CD8-positive, alpha-beta memory T cell (primary cell): ENCODE data around the gene ATP6V1G1. TPM values are rescaled to one million over a fixed set of nuclear protein-coding genes. Genes with fewer than 3 reads are reported as not detected.

Source experiments
- CTCF ChIA-PET: fragments of 350-600 bp; sonication (Branson Sonifier 250); formaldehyde crosslinking; loops from one replicate; lab custom pipeline; 2021; ENCODE audit warnings: antibody characterized with exemption; lab: Charles Lee
- POLR2A ChIA-PET: fragments of 350-600 bp; sonication (Branson Sonifier 250); formaldehyde crosslinking; loops from one replicate; lab custom pipeline; 2021; ENCODE audit warnings: antibody characterized with exemption; lab: Charles Lee
- DNase-seq, 5 donors: peaks; one replicate each; pipeline versions ENCODE4 v3.0.0 to v3.0.0-alpha.2; 2020 to 2022; ENCODE audit warnings: mixed read lengths in 1 of 5
- H3K27ac ChIP-seq: one replicate; pipeline ENCODE4 v1.7.0; 2013; ENCODE audit warnings: low read depth, mild to moderate bottlenecking, low read length, moderate library complexity
- H3K27me3 ChIP-seq: 2 replicates; pipeline ENCODE4 v1.7.0; 2013; ENCODE audit warnings: low read length, mild to moderate bottlenecking; ENCODE audit not compliant: insufficient read depth, poor library complexity, severe bottlenecking
- H3K36me3 ChIP-seq: 2 replicates; pipeline ENCODE4 v1.7.0; 2013; ENCODE audit warnings: mild to moderate bottlenecking, low read length, moderate library complexity; ENCODE audit not compliant: insufficient read depth
- H3K4me1 ChIP-seq: 2 replicates; pipeline ENCODE4 v1.7.0; 2013; ENCODE audit warnings: mild to moderate bottlenecking, low read length, moderate library complexity; ENCODE audit not compliant: insufficient read depth
- H3K4me3 ChIP-seq: 2 replicates; pipeline ENCODE4 v1.7.0; 2013; ENCODE audit warnings: mild to moderate bottlenecking, low read length
- H3K9me3 ChIP-seq: 2 replicates; pipeline ENCODE4 v1.7.0; 2013; ENCODE audit warnings: mild to moderate bottlenecking, low read length
- H3K27ac Mint-ChIP-seq, 8 donors: one replicate each; pipeline ENCODE4 v1.8.0; 2020 to 2021; ENCODE audit warnings: mixed read lengths in 8 of 8, mild to moderate bottlenecking in 6 of 8, inconsistent platforms in 3 of 8, moderate library complexity in 3 of 8
- H3K27me3 Mint-ChIP-seq, 2 donors: one replicate each; pipeline ENCODE4 v1.8.0; 2020 to 2021; ENCODE audit warnings: mixed read lengths in 2 of 2, mild to moderate bottlenecking in 1 of 2, moderate library complexity in 1 of 2
- H3K36me3 Mint-ChIP-seq, 3 donors: one replicate each; pipeline ENCODE4 v1.8.0; 2020 to 2021; ENCODE audit warnings: mixed read lengths in 3 of 3, inconsistent platforms in 1 of 3, mild to moderate bottlenecking in 1 of 3
- H3K4me1 Mint-ChIP-seq, 3 donors: one replicate each; pipeline ENCODE4 v1.8.0; 2020 to 2021; ENCODE audit warnings: mixed read lengths in 3 of 3, inconsistent platforms in 1 of 3, mild to moderate bottlenecking in 1 of 3
- H3K4me3 Mint-ChIP-seq, 7 donors: one replicate each; pipeline ENCODE4 v1.8.0; 2020 to 2021; ENCODE audit warnings: mixed read lengths in 7 of 7, mild to moderate bottlenecking in 6 of 7, moderate library complexity in 4 of 7, inconsistent platforms in 2 of 7
- H3K9me3 Mint-ChIP-seq, 5 donors: one replicate each; pipeline ENCODE4 v1.8.0; 2020 to 2022; ENCODE audit warnings: mixed read lengths in 5 of 5, mild to moderate bottlenecking in 3 of 5, moderate library complexity in 2 of 5, inconsistent platforms in 1 of 5
- polyA plus RNA-seq: library from polyadenylated mRNA; unstranded; fragments of 300-500 nt; fragmentation: Illumina TruSeq; gene quantifications from one replicate; pipeline ENCODE4 v1.2.3, GENCODE V29; 2021
- total RNA-seq, 2 experiments: library from RNA; stranded (reverse); gene quantifications; one replicate each; pipeline ENCODE4 v1.2.3, GENCODE V29; 2021

The ATP6V1G1 gene
- total and polyA plus RNA-seq, 3 experiments from 2014 or later = 48.2 to 278 (median 49.0) TPM

DNA sequence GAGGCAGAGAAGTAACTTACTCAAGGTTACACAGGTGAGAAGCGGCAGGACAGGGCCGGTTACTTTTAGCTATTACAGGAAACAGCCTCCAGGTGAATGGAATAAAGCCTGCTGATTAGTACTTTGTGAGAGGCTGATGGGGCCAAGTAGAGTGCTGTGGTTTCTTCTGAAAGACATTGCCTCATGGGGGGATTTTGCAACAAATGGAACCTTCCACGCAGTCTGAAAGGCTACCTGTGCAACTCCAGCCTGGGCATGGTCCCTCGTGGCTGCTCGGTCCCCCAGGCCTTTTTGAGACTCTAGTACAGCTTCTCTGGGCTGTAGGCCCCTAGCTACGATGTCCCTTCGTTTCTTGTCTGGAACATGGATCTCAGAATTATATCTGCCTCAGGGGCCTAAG, 25.5 kb downstream of the ATP6V1G1 start:
- Histone ChIP-seq H3K4me1 (peaks cover 33% of the 10 kb centered on the region), H3K9me3 (no peaks in the 10 kb centered on the region), H3K4me3 (no peak overlapping the region), H3K27me3 (no peaks in the 10 kb centered on the region), H3K27ac (no peak overlapping the region), H3K36me3 (no peaks in the 10 kb centered on the region)
- Mint-ChIP-seq H3K27me3 (peaks cover 0 to 2% of the 10 kb centered on the region in 2 donors), H3K4me1 (peaks cover 37 to 56% (median 44%) of the 10 kb centered on the region in 3 donors), H3K36me3 (peaks cover 0 to 9% (median under 1%) of the 10 kb centered on the region in 3 donors), H3K27ac (peak overlapping the region; percentile 68 to 95 (median 92)), H3K9me3 (no peaks in the 10 kb centered on the region), H3K4me3 (peak overlapping the region; percentile 83 to 93 (median 93))
- no peak for DNase-seq
- ChIA-PET POLR2A (no interaction called here), CTCF (interaction anchor here (1.6 to 3.1 kb wide), 2 partner anchors 21 to 25 kb away, joined by 6 to 29 read pairs; partner anchors contain the start of gene ATP6V1G1)

DNA sequence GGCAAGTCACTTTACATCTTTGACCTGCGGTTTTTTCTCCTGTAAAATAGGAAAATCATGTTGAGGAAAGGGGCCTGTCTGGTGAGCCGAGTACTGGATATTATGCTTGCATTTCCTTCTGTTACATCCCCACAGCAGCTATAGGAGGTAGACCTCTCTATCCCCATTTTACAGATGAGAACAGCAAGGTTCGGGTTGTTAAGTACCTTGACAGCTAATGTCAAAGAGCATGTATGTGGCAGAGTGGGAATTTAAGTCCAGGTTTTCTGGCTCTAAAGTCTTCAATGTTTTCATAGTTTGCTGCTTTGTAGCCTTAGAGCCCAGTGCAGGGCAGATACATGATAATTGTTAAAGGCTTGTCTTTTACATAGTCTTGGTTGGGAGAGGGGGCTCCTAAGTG, 26.4 kb downstream of the ATP6V1G1 start:
- H3K27ac Mint-ChIP-seq = peak overlapping the region in 6 of 8 donors; percentile 20 to 94 (median 89)
- H3K4me3 Mint-ChIP-seq = peak overlapping the region in 5 of 7 donors; percentile 2 to 93 (median 14)
- peaks cover 37 to 56% (median 44%) of the 10 kb centered on the region in 3 donors for H3K4me1 Mint-ChIP-seq
- POLR2A ChIA-PET = no interaction called here
- H3K9me3 Mint-ChIP-seq = no peaks in the 10 kb centered on the region
- Histone ChIP-seq H3K4me3 (no peak overlapping the region), H3K4me1 (peaks cover 33% of the 10 kb centered on the region), H3K27ac (no peak overlapping the region), H3K9me3 (no peaks in the 10 kb centered on the region), H3K27me3 (no peaks in the 10 kb centered on the region), H3K36me3 (no peaks in the 10 kb centered on the region)
- CTCF ChIA-PET = no interaction called here
- no peak for DNase-seq
- peaks cover 0 to 16% (median 5%) of the 10 kb centered on the region in 3 donors for H3K36me3 Mint-ChIP-seq
- peaks cover 0 to 2% of the 10 kb centered on the region in 2 donors for H3K27me3 Mint-ChIP-seq

DNA sequence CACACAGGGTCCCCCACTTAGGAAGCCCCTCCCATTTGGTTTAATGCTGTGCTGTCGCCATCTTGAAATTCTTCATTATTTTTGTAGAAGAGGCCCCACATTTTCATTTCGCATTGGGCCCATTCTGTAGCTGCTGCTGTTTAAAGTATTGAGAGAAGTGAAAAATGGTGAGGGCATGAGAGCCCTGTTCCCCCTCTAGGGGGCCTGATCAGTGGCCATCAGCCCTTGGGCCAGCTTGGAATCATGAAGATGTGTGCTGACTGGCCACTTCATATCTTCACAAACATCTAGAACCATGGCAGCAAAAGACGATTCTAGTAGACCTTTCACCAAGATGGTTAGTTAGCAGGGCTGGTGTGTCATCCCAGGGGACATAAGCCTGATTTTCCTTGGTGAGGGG, 26.8 kb downstream of the ATP6V1G1 start:
- no peak overlapping the region for H3K4me3 ChIP-seq
- no peak overlapping the region for H3K27ac ChIP-seq
- H3K36me3 Mint-ChIP-seq = peaks cover 0 to 21% (median 8%) of the 10 kb centered on the region in 3 donors
- H3K27ac Mint-ChIP-seq = peak overlapping the region in 2 of 8 donors; percentile 87 to 94
- H3K9me3 ChIP-seq = no peaks in the 10 kb centered on the region
- no peaks in the 10 kb centered on the region for H3K9me3 Mint-ChIP-seq
- H3K4me1 Mint-ChIP-seq = peaks cover 37 to 56% (median 44%) of the 10 kb centered on the region in 3 donors
- peaks cover 0 to 2% of the 10 kb centered on the region in 2 donors for H3K27me3 Mint-ChIP-seq
- ChIA-PET POLR2A (no interaction called here), CTCF (no interaction called here)
- peak overlapping the region in 1 of 7 donors; percentile 54 for H3K4me3 Mint-ChIP-seq
- no peak for DNase-seq
- peaks cover 33% of the 10 kb centered on the region for H3K4me1 ChIP-seq
- no peaks in the 10 kb centered on the region for H3K27me3 ChIP-seq
- no peaks in the 10 kb centered on the region for H3K36me3 ChIP-seq

DNA sequence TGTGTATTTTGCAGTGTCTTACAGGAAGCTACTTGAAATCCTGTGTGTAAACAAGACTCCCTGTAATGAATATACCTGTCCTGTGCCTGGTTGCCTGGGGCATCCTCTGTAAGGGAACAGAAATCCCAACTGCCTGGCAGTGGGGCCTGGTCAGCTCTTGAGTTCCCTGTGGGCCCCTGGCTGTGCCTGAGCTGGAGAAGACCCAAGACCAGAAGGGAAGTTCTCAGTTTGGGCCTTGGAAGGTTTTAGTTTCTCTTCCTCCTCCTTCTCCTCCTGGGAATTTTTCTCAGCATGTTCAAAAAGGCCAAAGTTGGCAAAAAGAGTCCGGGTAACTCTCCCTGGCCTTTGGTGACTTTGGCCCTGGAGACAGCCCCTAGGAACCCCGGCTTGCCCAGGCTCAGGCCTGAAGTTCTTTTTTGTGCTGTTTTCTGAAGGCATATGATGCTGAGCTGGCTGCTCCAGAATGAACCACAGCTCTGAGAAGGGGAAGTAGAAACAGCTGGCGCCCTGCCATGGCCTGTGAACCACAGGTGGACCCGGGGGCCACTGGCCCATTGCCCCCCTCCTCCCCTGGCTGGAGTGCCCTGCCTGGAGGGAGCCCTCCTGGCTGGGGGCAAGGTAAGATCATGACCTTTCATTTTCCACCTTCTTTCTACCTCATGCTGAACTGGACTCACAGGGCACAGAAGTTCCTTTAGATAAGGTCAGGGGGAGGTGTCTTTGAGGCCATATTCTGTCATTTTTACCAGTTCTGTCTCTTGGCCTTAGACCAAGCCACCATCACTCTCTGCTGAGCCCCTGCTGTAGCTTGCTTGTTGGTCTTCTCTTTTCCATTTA, 29.3 kb downstream of the ATP6V1G1 start:
- H3K4me1 ChIP-seq = peaks cover 23% of the 10 kb centered on the region
- H3K4me3 ChIP-seq = no peak overlapping the region
- H3K27me3 ChIP-seq = no peaks in the 10 kb centered on the region
- no peak overlapping the region for H3K27ac ChIP-seq
- H3K27ac Mint-ChIP-seq = peak overlapping the region in 6 of 8 donors; percentile 23 to 90 (median 44)
- peaks cover 28 to 41% (median 36%) of the 10 kb centered on the region in 3 donors for H3K4me1 Mint-ChIP-seq
- CTCF ChIA-PET = interaction anchor here (1.1 to 1.4 kb wide), 3 partner anchors 23 to 37 kb away, joined by 3 to 6 read pairs (median 5); no protein-coding TSS in a partner anchor
- no peaks in the 10 kb centered on the region for H3K36me3 ChIP-seq
- no peaks in the 10 kb centered on the region for H3K27me3 Mint-ChIP-seq
- no peaks in the 10 kb centered on the region for H3K9me3 Mint-ChIP-seq
- POLR2A ChIA-PET = no interaction called here
- H3K9me3 ChIP-seq = no peaks in the 10 kb centered on the region
- no peak for DNase-seq
- no peak overlapping the region for H3K4me3 Mint-ChIP-seq
- H3K36me3 Mint-ChIP-seq = peaks cover 7 to 32% (median 14%) of the 10 kb centered on the region in 3 donors

DNA sequence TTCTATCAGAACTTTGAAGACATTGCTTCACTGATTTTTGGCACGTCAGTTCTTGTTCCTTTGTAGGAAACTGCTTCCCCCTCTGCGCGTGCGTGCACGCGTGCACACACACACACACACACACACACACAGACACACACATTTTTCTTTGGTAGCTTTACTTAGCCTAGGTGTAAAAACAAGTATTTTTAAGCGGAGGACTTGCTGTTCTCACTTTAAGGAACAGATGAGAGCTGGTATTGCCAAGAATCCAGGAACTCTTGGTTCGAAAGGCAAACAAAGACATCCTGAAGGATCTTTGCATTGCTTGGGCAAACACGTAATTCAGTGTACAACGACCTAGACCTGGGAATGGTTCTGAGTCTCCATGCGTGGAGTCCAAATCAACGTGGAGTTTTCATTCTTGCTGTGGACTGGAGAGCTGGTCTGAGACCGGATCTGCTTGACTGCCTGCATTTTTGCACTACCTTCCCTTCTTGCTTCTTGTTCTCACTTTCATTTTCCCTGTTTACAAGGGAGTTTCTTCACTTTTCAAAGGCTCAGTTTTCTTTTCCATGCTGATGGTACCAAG, 31.7 kb downstream of the ATP6V1G1 start:
- no peaks in the 10 kb centered on the region for H3K27me3 Mint-ChIP-seq
- Histone ChIP-seq H3K4me3 (no peak overlapping the region), H3K4me1 (peaks cover 6% of the 10 kb centered on the region), H3K9me3 (no peaks in the 10 kb centered on the region), H3K36me3 (no peaks in the 10 kb centered on the region), H3K27ac (no peak overlapping the region), H3K27me3 (no peaks in the 10 kb centered on the region)
- no peaks in the 10 kb centered on the region for H3K9me3 Mint-ChIP-seq
- peak in 1 of 5 donors; percentile 42 for DNase-seq
- peaks cover 8 to 17% (median 14%) of the 10 kb centered on the region in 3 donors for H3K4me1 Mint-ChIP-seq
- POLR2A ChIA-PET = no interaction called here
- H3K36me3 Mint-ChIP-seq = peaks cover 9 to 46% (median 17%) of the 10 kb centered on the region in 3 donors
- CTCF ChIA-PET = interaction anchor here (0.9 to 1.0 kb wide), 2 partner anchors 27 to 34 kb away, joined by 4 read pairs; no protein-coding TSS in a partner anchor
- peak overlapping the region in 2 of 8 donors; percentile 9 to 17 for H3K27ac Mint-ChIP-seq
- peak overlapping the region in 5 of 7 donors; percentile 41 to 72 (median 68) for H3K4me3 Mint-ChIP-seq

DNA sequence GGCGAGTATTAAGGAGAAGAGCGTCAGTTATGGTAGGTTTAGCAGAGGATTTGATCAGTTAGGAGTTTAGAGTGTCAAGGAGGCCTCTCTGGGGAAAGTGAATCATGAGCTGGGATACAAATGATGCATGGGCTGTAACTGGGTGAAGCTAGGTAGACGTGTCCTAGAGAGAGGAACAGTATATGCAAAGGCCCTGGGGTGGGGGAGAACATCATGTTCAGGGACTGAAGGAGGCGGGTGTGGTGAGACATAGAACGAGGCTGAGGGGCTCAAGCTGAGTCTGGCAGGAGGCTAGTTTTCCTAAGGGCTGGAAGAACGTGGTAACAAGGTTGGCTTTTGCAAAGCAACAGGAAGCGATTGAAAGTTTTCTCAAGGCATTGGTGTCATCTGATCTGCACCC, 34.0 kb downstream of the ATP6V1G1 start:
- Mint-ChIP-seq H3K27me3 (no peaks in the 10 kb centered on the region), H3K4me1 (peaks cover 5 to 9% (median 7%) of the 10 kb centered on the region in 3 donors), H3K9me3 (no peaks in the 10 kb centered on the region), H3K36me3 (peaks cover 9 to 58% (median 25%) of the 10 kb centered on the region in 3 donors), H3K4me3 (no peak overlapping the region), H3K27ac (peak overlapping the region in 3 of 8 donors; percentile 30 to 67 (median 32))
- H3K4me3 ChIP-seq = no peak overlapping the region
- H3K9me3 ChIP-seq = no peaks in the 10 kb centered on the region
- peaks cover 3% of the 10 kb centered on the region for H3K36me3 ChIP-seq
- no peaks in the 10 kb centered on the region for H3K27me3 ChIP-seq
- no peak for DNase-seq
- H3K4me1 ChIP-seq = peaks cover 6% of the 10 kb centered on the region
- CTCF ChIA-PET = interaction anchor here (2.7 kb wide), 1 partner anchor 32 kb away, joined by 8 read pairs; no protein-coding TSS in a partner anchor
- POLR2A ChIA-PET = no interaction called here
- no peak overlapping the region for H3K27ac ChIP-seq

DNA sequence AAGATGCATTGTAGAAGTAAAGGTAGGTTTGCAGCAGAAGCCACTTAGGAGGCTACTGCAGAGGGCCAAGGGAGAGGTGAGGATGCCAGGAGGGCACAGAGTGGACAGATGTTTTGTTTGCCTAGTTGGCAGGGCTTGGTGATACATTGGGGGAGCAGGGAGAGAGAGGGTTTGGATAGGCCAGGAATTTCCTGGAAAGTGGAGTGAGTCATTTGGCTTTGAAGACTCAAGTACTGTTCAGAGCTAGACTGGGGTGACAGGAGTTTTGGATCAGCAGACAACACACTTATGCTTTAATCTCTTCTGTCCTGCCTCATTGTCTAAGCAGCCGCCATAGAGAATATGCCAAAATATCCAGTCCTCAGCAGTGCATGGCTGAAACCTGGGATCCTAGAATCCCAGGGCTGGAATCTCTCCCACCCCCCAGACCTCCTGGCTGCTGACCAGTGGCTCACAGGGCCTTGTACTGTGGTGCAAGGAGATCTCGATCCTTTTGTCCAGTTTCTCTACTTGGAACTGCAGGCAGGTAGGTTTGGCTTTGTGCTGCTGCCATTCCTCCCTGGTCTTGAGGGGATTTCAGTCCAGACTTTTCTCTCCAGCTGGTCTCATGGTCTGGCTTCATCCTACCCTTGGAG, 34.5 kb downstream of the ATP6V1G1 start:
- H3K27me3 ChIP-seq = no peaks in the 10 kb centered on the region
- ChIA-PET CTCF (interaction anchor here (2.7 kb wide), 1 partner anchor 32 kb away, joined by 8 read pairs; no protein-coding TSS in a partner anchor), POLR2A (no interaction called here)
- no peaks in the 10 kb centered on the region for H3K9me3 ChIP-seq
- H3K27ac Mint-ChIP-seq = peak overlapping the region in 1 of 8 donors; percentile 67
- H3K4me1 Mint-ChIP-seq = peaks cover 2 to 4% (median 3%) of the 10 kb centered on the region in 3 donors
- peaks cover 6% of the 10 kb centered on the region for H3K36me3 ChIP-seq
- no peaks in the 10 kb centered on the region for H3K27me3 Mint-ChIP-seq
- H3K4me3 ChIP-seq = no peak overlapping the region
- peaks cover 9 to 63% (median 25%) of the 10 kb centered on the region in 3 donors for H3K36me3 Mint-ChIP-seq
- H3K27ac ChIP-seq = no peak overlapping the region
- H3K4me3 Mint-ChIP-seq = no peak overlapping the region
- no peak for DNase-seq
- H3K9me3 Mint-ChIP-seq = no peaks in the 10 kb centered on the region
- H3K4me1 ChIP-seq = peaks cover 1% of the 10 kb centered on the region
